CD4-positive, CD25-positive, alpha-beta regulatory T cell (primary cell): ENCODE measurements around the gene VENTX. TPM values are rescaled to one million over a fixed set of nuclear protein-coding genes. Genes with fewer than 3 reads are reported as not detected.

Experiments used
- ATAC-seq, 2 donors: fragments of 150-1000 bp; cut with Tn5 transposase; one replicate each; pipeline ENCODE4 v1.10.0; 2021; ENCODE audit warnings: low read depth in 2 of 2, moderate number of reproducible peaks in 2 of 2, moderate library complexity in 1 of 2
- DNase-seq, 3 donors: peaks; one replicate each; pipeline versions ENCODE4 v3.0.0 to v3.0.0-alpha.2; 2012 to 2022; ENCODE audit warnings: mixed read lengths in 1 of 3
- H3K27ac ChIP-seq: one replicate; pipeline ENCODE4 v1.7.0; 2013; ENCODE audit warnings: mild to moderate bottlenecking, low read length; ENCODE audit not compliant: insufficient read depth, poor library complexity, severe bottlenecking
- H3K27me3 ChIP-seq: one replicate; pipeline ENCODE4 v1.7.0; 2013; ENCODE audit warnings: low read length; ENCODE audit not compliant: control insufficient read depth, insufficient read depth
- H3K36me3 ChIP-seq: one replicate; pipeline ENCODE4 v1.7.0; 2013; ENCODE audit warnings: mild to moderate bottlenecking, low read length, moderate library complexity; ENCODE audit not compliant: control insufficient read depth, insufficient read depth
- H3K4me1 ChIP-seq: 2 replicates; pipeline ENCODE4 v1.7.0; 2013; ENCODE audit warnings: mild to moderate bottlenecking, low read length; ENCODE audit not compliant: insufficient read depth, control insufficient read depth, poor library complexity, severe bottlenecking
- H3K4me3 ChIP-seq: one replicate; pipeline ENCODE4 v1.7.0; 2013; ENCODE audit warnings: low read depth, mild to moderate bottlenecking, low read length, moderate library complexity
- H3K9me3 ChIP-seq, 2 experiments: 1 replicate in 1 of 2; 2 replicates in 1 of 2; pipeline ENCODE4 v1.7.0; 2013; ENCODE audit warnings: low read length in 2 of 2, mild to moderate bottlenecking in 1 of 2, moderate library complexity in 1 of 2; ENCODE audit not compliant: control insufficient read depth in 2 of 2
- H3K27ac Mint-ChIP-seq, 3 donors: one replicate each; pipeline ENCODE4 v1.8.0; 2020 to 2022; ENCODE audit warnings: mild to moderate bottlenecking in 3 of 3, mixed read lengths in 3 of 3, moderate library complexity in 2 of 3
- H3K27me3 Mint-ChIP-seq: one replicate; pipeline ENCODE4 v1.8.0; 2022; ENCODE audit warnings: mild to moderate bottlenecking, mixed read lengths
- H3K36me3 Mint-ChIP-seq: one replicate; pipeline ENCODE4 v1.8.0; 2020; ENCODE audit warnings: mixed read lengths
- H3K4me1 Mint-ChIP-seq, 4 donors: one replicate each; pipeline ENCODE4 v1.8.0; 2020 to 2022; ENCODE audit warnings: mixed read lengths in 4 of 4, mild to moderate bottlenecking in 1 of 4
- H3K4me3 Mint-ChIP-seq, 4 donors: one replicate each; pipeline ENCODE4 v1.8.0; 2020 to 2022; ENCODE audit warnings: mild to moderate bottlenecking in 4 of 4, mixed read lengths in 4 of 4, moderate library complexity in 3 of 4
- H3K9me3 Mint-ChIP-seq, 7 donors: one replicate each; pipeline ENCODE4 v1.8.0; 2020 to 2022; ENCODE audit warnings: mixed read lengths in 7 of 7, mild to moderate bottlenecking in 3 of 7, moderate library complexity in 2 of 7
- polyA plus RNA-seq, 4 donors: library from polyadenylated mRNA; unstranded; fragments of 300-500 nt; fragmentation: Illumina TruSeq; gene quantifications; one replicate each; pipeline ENCODE4 v1.2.3, GENCODE V29; 2021
- total RNA-seq: library from RNA; stranded (reverse); gene quantifications from one replicate; pipeline ENCODE4 v1.2.3, GENCODE V29; 2022

The VENTX gene
- total and polyA plus RNA-seq, 5 donors from 2014 or later: not detected

DNA sequence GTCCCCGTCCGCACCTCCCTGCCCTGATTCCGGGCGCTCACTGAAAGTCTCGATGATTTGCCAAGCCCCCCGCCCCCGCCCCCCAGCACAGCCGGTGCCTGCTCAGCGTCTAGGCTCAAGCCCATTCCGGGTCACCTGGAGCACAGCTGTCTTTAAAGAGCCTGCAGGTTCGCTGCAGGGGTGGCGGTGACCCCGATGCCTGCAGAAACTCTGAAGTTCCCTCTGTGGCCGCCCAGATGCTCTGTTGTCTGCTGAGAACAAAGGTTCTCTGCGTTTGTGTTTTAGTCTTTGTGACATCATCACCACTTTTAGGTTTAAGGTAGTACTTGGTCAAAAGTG, 780 bp downstream of the VENTX start:
- no peaks in the 10 kb centered on the region for H3K36me3 Mint-ChIP-seq
- peaks cover 59% of the 10 kb centered on the region for H3K27me3 Mint-ChIP-seq
- ATAC-seq (no peak), DNase-seq (no peak)
- Histone ChIP-seq H3K27me3 (peaks cover 9% of the 10 kb centered on the region), H3K4me3 (no peak overlapping the region), H3K9me3 (no peaks in the 10 kb centered on the region), H3K27ac (no peak overlapping the region), H3K4me1 (peaks cover 40% of the 10 kb centered on the region), H3K36me3 (no peaks in the 10 kb centered on the region)
- peaks cover 0 to 29% (median 5%) of the 10 kb centered on the region in 4 donors for H3K4me1 Mint-ChIP-seq
- no peaks in the 10 kb centered on the region for H3K9me3 Mint-ChIP-seq
- no peak overlapping the region for H3K27ac Mint-ChIP-seq
- peak overlapping the region in 1 of 4 donors; percentile 54 for H3K4me3 Mint-ChIP-seq

DNA sequence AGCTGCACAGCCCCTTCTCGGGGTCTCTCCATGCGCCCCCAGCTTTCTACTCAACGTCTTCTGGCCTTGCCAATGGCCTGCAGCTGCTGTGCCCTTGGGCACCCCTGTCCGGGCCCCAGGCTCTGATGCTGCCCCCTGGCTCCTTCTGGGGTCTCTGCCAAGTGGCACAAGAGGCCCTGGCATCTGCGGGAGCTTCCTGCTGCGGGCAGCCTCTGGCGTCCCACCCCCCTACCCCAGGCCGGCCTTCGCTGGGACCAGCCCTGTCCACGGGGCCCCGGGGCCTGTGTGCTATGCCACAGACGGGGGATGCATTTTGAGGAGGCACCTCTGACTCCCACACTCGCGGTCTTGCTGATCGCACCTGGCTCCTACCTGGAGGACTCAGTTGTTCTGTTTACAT, 2.3 kb downstream of the VENTX start:
- H3K4me1 Mint-ChIP-seq: peaks cover 0 to 26% (median 5%) of the 10 kb centered on the region in 4 donors

DNA sequence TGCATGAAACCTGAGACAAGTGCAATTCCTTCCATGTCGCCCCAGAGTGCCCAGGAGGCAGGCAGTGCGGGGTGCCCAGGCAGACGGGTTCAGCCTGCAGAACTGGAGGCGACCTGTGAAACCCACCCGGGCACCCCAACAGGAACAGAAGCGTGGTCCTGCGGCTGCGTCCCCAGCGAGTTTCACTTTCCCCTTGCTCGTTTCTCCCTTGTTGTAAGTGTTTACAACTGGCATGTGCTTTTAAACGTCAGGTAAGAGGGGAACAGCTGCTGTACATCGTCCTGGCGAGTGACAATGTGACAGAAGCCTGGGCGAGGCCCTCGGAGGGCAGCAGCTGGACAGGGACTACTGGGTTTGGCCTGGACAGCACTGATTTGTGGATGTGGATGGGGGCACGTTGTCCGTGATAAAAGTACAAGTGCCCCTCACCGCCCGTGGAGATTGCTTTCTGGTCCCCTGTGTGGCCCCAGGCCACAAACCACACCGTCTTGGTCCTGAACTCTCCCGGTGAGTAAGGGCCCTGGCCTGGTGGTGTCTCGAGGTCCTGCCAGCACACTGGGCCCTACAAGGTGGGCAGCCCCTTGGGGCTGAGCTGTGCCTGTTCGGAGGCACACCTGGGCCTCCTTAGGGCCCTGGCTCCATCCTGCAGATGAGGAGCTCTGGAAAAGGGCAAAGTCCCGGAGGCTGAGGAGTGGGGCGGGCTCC, 4.0 kb downstream of the VENTX start:
- H3K27me3 Mint-ChIP-seq: peaks cover 39% of the 10 kb centered on the region
- ATAC-seq: no peak
- Histone ChIP-seq H3K4me3 (peak overlapping the region; percentile 32), H3K27me3 (peaks cover 9% of the 10 kb centered on the region), H3K9me3 (no peaks in the 10 kb centered on the region), H3K4me1 (peaks cover 24% of the 10 kb centered on the region), H3K27ac (no peak overlapping the region), H3K36me3 (no peaks in the 10 kb centered on the region)
- H3K4me3 Mint-ChIP-seq: peak overlapping the region; percentile 62 to 78 (median 72)
- peak in 1 of 3 donors; percentile 40 for DNase-seq
- H3K9me3 Mint-ChIP-seq: no peaks in the 10 kb centered on the region
- H3K36me3 Mint-ChIP-seq: no peaks in the 10 kb centered on the region
- H3K27ac Mint-ChIP-seq: no peak overlapping the region
- peaks cover 0 to 21% (median 5%) of the 10 kb centered on the region in 4 donors for H3K4me1 Mint-ChIP-seq

More for the DNA sequence above, 2.3 kb downstream of the VENTX start:
- H3K4me3 Mint-ChIP-seq: no peak overlapping the region
- H3K36me3 ChIP-seq: no peaks in the 10 kb centered on the region
- H3K4me1 ChIP-seq: peaks cover 40% of the 10 kb centered on the region
- DNase-seq: no peak
- no peaks in the 10 kb centered on the region for H3K36me3 Mint-ChIP-seq
- H3K27me3 Mint-ChIP-seq: peaks cover 47% of the 10 kb centered on the region
- H3K9me3 ChIP-seq: no peaks in the 10 kb centered on the region
- no peak for ATAC-seq
- H3K27me3 ChIP-seq: peaks cover 9% of the 10 kb centered on the region
- no peaks in the 10 kb centered on the region for H3K9me3 Mint-ChIP-seq
- H3K27ac Mint-ChIP-seq: no peak overlapping the region
- H3K4me3 ChIP-seq: no peak overlapping the region
- H3K27ac ChIP-seq: no peak overlapping the region

DNA sequence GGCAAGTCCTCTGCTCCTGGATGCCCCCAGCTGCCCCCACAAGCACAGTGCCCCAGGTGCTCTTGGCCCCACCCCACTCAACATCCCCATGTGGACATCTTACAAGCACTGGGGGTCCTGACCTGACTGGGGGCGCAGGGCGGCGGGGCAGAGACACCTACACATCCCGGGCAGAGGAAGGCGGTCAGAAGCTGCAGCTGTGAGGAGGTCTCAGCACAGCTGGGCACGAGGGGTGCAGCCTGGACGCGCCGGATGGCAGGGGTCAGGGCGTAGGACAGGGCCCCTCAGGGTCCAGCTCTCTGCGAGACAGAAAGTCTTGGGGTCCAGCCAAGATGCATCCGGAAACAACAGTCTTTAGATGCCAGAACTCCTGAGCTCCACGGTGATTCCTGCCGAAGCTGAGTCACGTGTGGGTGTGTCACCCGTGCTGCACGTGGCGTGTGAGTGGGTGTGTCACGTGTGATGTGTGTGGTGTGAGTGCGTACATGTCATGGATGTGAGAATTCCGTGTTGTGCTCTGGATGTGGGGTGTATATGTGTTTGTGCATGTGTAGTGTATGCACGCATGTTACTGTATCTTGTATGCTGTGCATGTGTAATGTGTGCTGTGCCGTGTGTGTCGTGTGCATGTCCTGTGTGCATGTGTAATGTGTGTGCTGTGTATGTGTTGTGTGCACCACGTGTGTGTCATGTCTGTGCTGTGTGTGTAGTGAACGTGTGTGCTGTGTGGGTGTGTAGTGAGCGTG, 5.1 kb downstream of the VENTX start:
- H3K27ac ChIP-seq: no peak overlapping the region
- Mint-ChIP-seq H3K4me1 (peaks cover 0 to 21% (median 5%) of the 10 kb centered on the region in 4 donors), H3K27ac (peak overlapping the region in 1 of 3 donors; percentile 2), H3K4me3 (peak overlapping the region in 2 of 4 donors; percentile 52 to 73), H3K27me3 (peaks cover 33% of the 10 kb centered on the region), H3K9me3 (no peaks in the 10 kb centered on the region), H3K36me3 (no peaks in the 10 kb centered on the region)
- ATAC-seq (no peak), DNase-seq (no peak)
- H3K4me3 ChIP-seq: no peak overlapping the region
- H3K27me3 ChIP-seq: peaks cover 9% of the 10 kb centered on the region
- H3K9me3 ChIP-seq: no peaks in the 10 kb centered on the region
- H3K36me3 ChIP-seq: no peaks in the 10 kb centered on the region
- peaks cover 15% of the 10 kb centered on the region for H3K4me1 ChIP-seq

DNA sequence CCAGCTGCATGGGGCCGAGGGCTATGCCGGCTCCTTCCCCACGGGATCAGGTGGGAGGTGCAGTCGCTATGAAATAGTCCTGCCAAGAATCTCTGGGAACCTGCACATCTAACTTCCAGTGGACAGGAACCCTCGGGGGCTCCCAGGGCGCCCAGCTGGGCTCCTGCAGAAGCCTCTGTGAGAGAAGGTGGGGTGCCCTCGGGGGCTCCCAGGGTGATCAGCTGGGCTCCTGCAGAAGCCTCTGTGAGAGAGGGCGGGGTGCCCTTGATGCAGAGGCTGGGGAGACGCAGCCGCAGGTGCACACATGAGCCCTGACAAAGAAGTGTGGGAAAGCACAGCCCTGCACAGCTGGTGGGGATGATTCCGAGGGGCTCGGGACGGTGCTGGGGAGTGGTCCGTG, 5.9 kb downstream of the VENTX start:
- H3K4me1 Mint-ChIP-seq: peaks cover 0 to 20% (median 5%) of the 10 kb centered on the region in 4 donors
- no peaks in the 10 kb centered on the region for H3K9me3 ChIP-seq
- peaks cover 30% of the 10 kb centered on the region for H3K27me3 Mint-ChIP-seq
- no peak for ATAC-seq
- no peak overlapping the region for H3K4me3 ChIP-seq
- DNase-seq: no peak
- no peaks in the 10 kb centered on the region for H3K36me3 Mint-ChIP-seq
- no peak overlapping the region for H3K4me3 Mint-ChIP-seq
- H3K27me3 ChIP-seq: peaks cover 8% of the 10 kb centered on the region
- no peak overlapping the region for H3K27ac ChIP-seq
- peaks cover 15% of the 10 kb centered on the region for H3K4me1 ChIP-seq
- no peaks in the 10 kb centered on the region for H3K9me3 Mint-ChIP-seq
- no peaks in the 10 kb centered on the region for H3K36me3 ChIP-seq
- no peak overlapping the region for H3K27ac Mint-ChIP-seq

DNA sequence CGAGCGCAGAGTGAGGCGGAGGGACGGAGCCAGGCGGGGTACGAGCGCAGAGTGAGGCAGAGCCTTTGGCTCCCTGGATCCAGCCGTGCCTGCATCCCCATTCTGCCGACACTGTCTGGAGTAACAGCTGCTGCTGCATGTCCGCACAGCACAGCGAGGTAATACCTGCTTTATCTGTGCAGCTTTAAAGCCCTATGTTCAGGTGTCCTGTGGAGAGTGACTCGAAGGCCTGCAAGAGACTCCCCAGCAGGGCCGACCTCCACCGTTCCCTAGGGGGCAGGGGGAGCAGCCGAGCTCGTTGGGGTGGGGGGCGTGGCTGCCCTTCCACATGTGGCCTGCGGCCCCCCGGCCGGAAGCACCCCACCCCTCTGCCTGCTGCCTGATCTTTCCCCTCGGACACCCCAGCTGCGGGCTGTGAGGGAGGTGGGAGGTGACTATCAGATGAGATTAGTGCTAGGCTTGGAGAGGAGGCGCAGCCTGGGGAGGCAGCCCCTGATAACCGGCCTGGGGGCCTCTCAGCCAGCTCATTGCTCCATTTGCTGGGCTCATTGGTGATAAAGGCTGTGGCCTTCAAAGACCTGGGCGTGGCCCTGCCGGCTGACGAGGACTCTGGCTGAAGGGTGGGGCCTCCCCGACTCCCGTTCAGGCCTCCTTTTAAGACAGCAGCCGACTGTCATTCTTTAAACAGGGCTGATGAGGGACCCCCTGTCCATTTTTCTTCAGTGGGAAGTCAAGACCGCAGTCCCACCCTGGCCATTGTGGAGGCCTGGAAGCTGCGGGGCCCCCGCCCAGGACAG, 8.0 kb downstream of the VENTX start:
- no peak for ATAC-seq
- peaks cover 4% of the 10 kb centered on the region for H3K27me3 ChIP-seq

DNA sequence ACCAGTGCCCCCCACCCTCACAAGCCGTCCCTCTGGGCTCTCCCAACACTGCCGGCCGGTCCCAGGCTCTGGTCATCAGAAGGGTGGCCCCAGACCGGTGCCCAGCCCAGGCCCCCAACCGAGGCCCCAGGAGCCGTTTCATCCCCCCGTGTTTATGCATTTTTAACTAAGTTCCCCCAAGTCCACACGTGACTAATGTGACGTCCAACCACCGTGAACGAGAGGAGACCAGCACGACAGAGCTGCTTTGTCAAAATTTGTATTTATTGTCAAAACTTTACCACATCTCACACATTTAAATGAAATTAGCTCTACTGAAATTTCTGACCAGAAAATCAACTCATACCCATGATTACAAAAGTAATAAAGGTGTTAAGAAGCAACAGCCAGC, 8.6 kb downstream of the VENTX start:
- Histone ChIP-seq H3K9me3 (no peaks in the 10 kb centered on the region), H3K4me3 (no peak overlapping the region), H3K27me3 (peaks cover 4% of the 10 kb centered on the region), H3K4me1 (peaks cover 9% of the 10 kb centered on the region), H3K36me3 (no peaks in the 10 kb centered on the region), H3K27ac (no peak overlapping the region)
- Mint-ChIP-seq H3K4me3 (no peak overlapping the region), H3K27me3 (peaks cover 12% of the 10 kb centered on the region), H3K27ac (no peak overlapping the region), H3K36me3 (no peaks in the 10 kb centered on the region), H3K9me3 (peaks cover 0 to 1% (median 0%) of the 10 kb centered on the region in 7 donors), H3K4me1 (peaks cover 0 to 11% (median 0%) of the 10 kb centered on the region in 4 donors)
- ATAC-seq (no peak), DNase-seq (no peak)

More for the DNA sequence above, 8.0 kb downstream of the VENTX start:
- Histone ChIP-seq H3K36me3 (no peaks in the 10 kb centered on the region), H3K4me3 (no peak overlapping the region), H3K9me3 (no peaks in the 10 kb centered on the region), H3K4me1 (peaks cover 15% of the 10 kb centered on the region), H3K27ac (no peak overlapping the region)
- no peak overlapping the region for H3K4me3 Mint-ChIP-seq
- DNase-seq: no peak
- no peak overlapping the region for H3K27ac Mint-ChIP-seq
- H3K27me3 Mint-ChIP-seq: peaks cover 17% of the 10 kb centered on the region
- no peaks in the 10 kb centered on the region for H3K36me3 Mint-ChIP-seq
- no peaks in the 10 kb centered on the region for H3K9me3 Mint-ChIP-seq
- peaks cover 0 to 17% (median 4%) of the 10 kb centered on the region in 4 donors for H3K4me1 Mint-ChIP-seq
